SK-N-SH (cell line): Measurements from ENCODE around the gene RBMS1. TPM values are rescaled to one million over a fixed set of nuclear protein-coding genes. Genes with fewer than 3 reads are reported as not detected.
A peak's percentile ranks its signal among the peaks of the same experiment; 100 is the strongest.

Experiments
- CTCF ChIA-PET: fragments of 300-600, 350-600 bp; formaldehyde crosslinking; extraction: SDS; loops from one replicate; lab custom pipeline; 2021; lab: Yijun Ruan, JAX
- POLR2A ChIA-PET: fragments of 350-600 bp; sonication (Branson Sonifier 250); formaldehyde crosslinking; extraction: SDS; loops from one replicate; lab custom pipeline; 2020; ENCODE audit warnings: antibody characterized with exemption, inconsistent platforms; lab: Yijun Ruan, JAX
- DNase-seq: peaks from one replicate; pipeline ENCODE4 v3.0.0; 2012
- H2AFZ ChIP-seq: fragments of 200-600 bp; sonication (generic); 2 replicates; pipeline ENCODE4 v1.8.1; 2016; ENCODE audit warnings: antibody characterized with exemption, mild to moderate bottlenecking, low read depth
- H3F3A ChIP-seq: fragments of 200-600 bp; sonication (generic); replicated peaks from 2 replicates; pipeline ENCODE3; 2016; ENCODE audit warnings: antibody characterized with exemption, mild to moderate bottlenecking; ENCODE audit not compliant: insufficient read depth
- H3K27ac ChIP-seq, 2 experiments: fragments of 200-500 bp in 1 of 2; fragments of 200-600 bp in 1 of 2; sonication (Bioruptor generic) in 1 of 2; sonication (generic), shearing (Covaris generic) in 1 of 2; 2 replicates each; pipeline versions ENCODE4 v1.5.1 to v1.6.1; 2014 to 2016; ENCODE audit warnings: low read depth in 2 of 2, inconsistent platforms in 1 of 2, low read length in 1 of 2, mild to moderate bottlenecking in 1 of 2, mixed read lengths in 1 of 2
- H3K27me3 ChIP-seq: fragments of 200-600 bp; sonication (generic), shearing (Covaris generic); 2 replicates; pipeline ENCODE4 v1.6.1; 2016; ENCODE audit warnings: mixed run types; ENCODE audit not compliant: insufficient read depth
- H3K36me3 ChIP-seq, 2 experiments: fragments of 200-500 bp in 1 of 2; fragments of 200-600 bp in 1 of 2; sonication (Bioruptor generic) in 1 of 2; sonication (generic) in 1 of 2; replicated peaks in 1 of 2; 2 replicates each; pipeline versions ENCODE3 to v1.5.1; 2014 to 2016; ENCODE audit warnings: low read length in 1 of 2, mild to moderate bottlenecking in 1 of 2; ENCODE audit not compliant: insufficient read depth in 2 of 2, control insufficient read depth in 1 of 2
- H3K4me1 ChIP-seq, 2 experiments: fragments of 200-500 bp in 1 of 2; fragments of 200-600 bp in 1 of 2; sonication (Bioruptor generic) in 1 of 2; sonication (generic), shearing (Covaris generic) in 1 of 2; 2 replicates each; pipeline versions ENCODE4 v1.5.1 to v1.6.1; 2014 to 2016; ENCODE audit warnings: low read depth in 1 of 2, low read length in 1 of 2, mixed run types in 1 of 2; ENCODE audit not compliant: insufficient read depth in 2 of 2, control insufficient read depth in 1 of 2
- H3K4me2 ChIP-seq: fragments of 200-600 bp; sonication (generic), shearing (Covaris generic); 2 replicates; pipeline ENCODE4 v1.6.1; 2017; ENCODE audit warnings: mixed run types
- H3K4me3 ChIP-seq, 2 experiments: fragments of 200-500 bp in 1 of 2; fragments of 200-600 bp in 1 of 2; sonication (Bioruptor generic) in 1 of 2; sonication (generic), shearing (Covaris generic) in 1 of 2; 2 replicates each; pipeline versions ENCODE4 v1.5.1 to v1.8.1; 2014 to 2016; ENCODE audit warnings: low read depth in 2 of 2, inconsistent platforms in 1 of 2, low read length in 1 of 2, mild to moderate bottlenecking in 1 of 2, mixed read lengths in 1 of 2, moderate library complexity in 1 of 2
- H3K79me2 ChIP-seq: fragments of 200-600 bp; sonication (generic); 2 replicates; pipeline ENCODE4 v1.8.1; 2017; ENCODE audit warnings: mild to moderate bottlenecking; ENCODE audit not compliant: insufficient read depth
- H3K9ac ChIP-seq: fragments of 200-600 bp; sonication (generic); 2 replicates; pipeline ENCODE4 v1.6.1; 2017; ENCODE audit warnings: mixed run types
- H3K9me2 ChIP-seq: fragments of 200-600 bp; sonication (generic); 2 replicates; pipeline ENCODE4 v1.6.1; 2017; ENCODE audit warnings: mixed run types
- H3K9me3 ChIP-seq: fragments of 200-600 bp; sonication (generic); 2 replicates; pipeline ENCODE4 v1.6.1; 2017; ENCODE audit warnings: mixed run types, mild to moderate bottlenecking, moderate library complexity
- H4K20me1 ChIP-seq: fragments of 200-600 bp; sonication (generic); 2 replicates; pipeline ENCODE4 v1.6.1; 2017; ENCODE audit warnings: mild to moderate bottlenecking, mixed run types; ENCODE audit not compliant: insufficient read depth
- CHD2 ChIP-seq: fragments of 150-350 bp; IDR thresholded peaks from 2 replicates; pipeline ENCODE4 v1.6.1; 2018; ENCODE audit warnings: low read length; ENCODE audit not compliant: partially characterized antibody
- EP300 ChIP-seq, 2 experiments: IDR thresholded peaks; 2 replicates each; pipeline versions ENCODE4 v1.4.0 to v1.6.1; 2012; ENCODE audit warnings: borderline replicate concordance in 1 of 2, low read depth in 1 of 2, low read length in 1 of 2
- EZH2phosphoT487 ChIP-seq: fragments of 200-600 bp; sonication (generic); IDR thresholded peaks from 2 replicates; pipeline ENCODE4 v1.6.1; 2017; ENCODE audit warnings: low read depth, mixed run types, mild to moderate bottlenecking, antibody characterized with exemption, moderate library complexity, borderline replicate concordance
- FOSL2 ChIP-seq: IDR thresholded peaks from 2 replicates; pipeline ENCODE4 v1.4.0; 2012; ENCODE audit warnings: low read depth, mild to moderate bottlenecking, moderate library complexity, borderline replicate concordance
- GATA2 ChIP-seq: sonication (generic); formaldehyde crosslinking; IDR thresholded peaks from 2 replicates; pipeline ENCODE4 v1.5.0; 2020; ENCODE audit warnings: mild to moderate bottlenecking, missing genetic modification reagents
- JUND ChIP-seq: IDR thresholded peaks from 2 replicates; pipeline ENCODE4 v1.4.0; 2012
- NFIC ChIP-seq: IDR thresholded peaks from 2 replicates; pipeline ENCODE4 v1.4.0; 2012; ENCODE audit warnings: borderline replicate concordance
- NRF1 ChIP-seq: IDR thresholded peaks from 2 replicates; pipeline ENCODE4 v1.6.1; 2012; ENCODE audit warnings: low read depth, mild to moderate bottlenecking, low read length
- RAD21 ChIP-seq: IDR thresholded peaks from 2 replicates; pipeline ENCODE4 v1.6.1; 2012; ENCODE audit warnings: mild to moderate bottlenecking, low read length
- RCOR1 ChIP-seq: fragments of 150-350 bp; IDR thresholded peaks from 2 replicates; pipeline ENCODE4 v1.6.1; 2017; ENCODE audit warnings: antibody characterized with exemption, low read length
- RFX5 ChIP-seq: IDR thresholded peaks from 2 replicates; pipeline ENCODE4 v1.6.1; 2012; ENCODE audit warnings: mild to moderate bottlenecking, improper control_type of control experiment, low read length
- SIN3A ChIP-seq: IDR thresholded peaks from 2 replicates; pipeline ENCODE4 v1.6.1; 2012; ENCODE audit warnings: low read depth, mild to moderate bottlenecking, low read length, moderate library complexity, borderline replicate concordance
- TAF1 ChIP-seq: IDR thresholded peaks from 2 replicates; pipeline ENCODE4 v1.6.1; 2012; ENCODE audit warnings: low read depth, mild to moderate bottlenecking, low read length, moderate library complexity, borderline replicate concordance
- TCF12 ChIP-seq: IDR thresholded peaks from 2 replicates; pipeline ENCODE4 v1.4.0; 2012
- YY1 ChIP-seq: IDR thresholded peaks from 2 replicates; pipeline ENCODE4 v1.4.0; 2012; ENCODE audit warnings: low read depth, mild to moderate bottlenecking
- WGBS: methylation state at CpG from one replicate; pipeline ENCODE4 v1.1.6; 2017; ENCODE audit warnings: low lambda C conversion rate; 5-methylcytosine and 5-hydroxymethylcytosine counted together
- polyA plus RNA-seq, 3 experiments: library from polyadenylated mRNA; depleted of rRNA; stranded (reverse); fragments of >200 nt; gene quantifications; 2 replicates each; pipeline ENCODE4 v1.2.3, GENCODE V29; 2012
- TF ChIP-seq, protein P1 (sequence below): fragments of 200-600 bp; sonication (generic); IDR thresholded peaks from 2 replicates; pipeline ENCODE4 v1.6.1; 2017; ENCODE audit warnings: antibody characterized with exemption, mild to moderate bottlenecking, moderate library complexity
- TF ChIP-seq, protein P2 (sequence below): fragments of 150-350 bp; IDR thresholded peaks from 2 replicates; pipeline ENCODE4 v1.6.1; 2017; ENCODE audit warnings: antibody characterized with exemption, low read length, low read depth, borderline replicate concordance
- TF ChIP-seq, protein P3 (sequence below): IDR thresholded peaks from 2 replicates; pipeline ENCODE4 v1.6.1; 2012; ENCODE audit warnings: mild to moderate bottlenecking, low read depth, low read length, moderate library complexity

The RBMS1 gene
- polyA plus RNA-seq, 1 of the 3 experiments (the other 2 are of a cell fraction) = 56.5 TPM

DNA sequence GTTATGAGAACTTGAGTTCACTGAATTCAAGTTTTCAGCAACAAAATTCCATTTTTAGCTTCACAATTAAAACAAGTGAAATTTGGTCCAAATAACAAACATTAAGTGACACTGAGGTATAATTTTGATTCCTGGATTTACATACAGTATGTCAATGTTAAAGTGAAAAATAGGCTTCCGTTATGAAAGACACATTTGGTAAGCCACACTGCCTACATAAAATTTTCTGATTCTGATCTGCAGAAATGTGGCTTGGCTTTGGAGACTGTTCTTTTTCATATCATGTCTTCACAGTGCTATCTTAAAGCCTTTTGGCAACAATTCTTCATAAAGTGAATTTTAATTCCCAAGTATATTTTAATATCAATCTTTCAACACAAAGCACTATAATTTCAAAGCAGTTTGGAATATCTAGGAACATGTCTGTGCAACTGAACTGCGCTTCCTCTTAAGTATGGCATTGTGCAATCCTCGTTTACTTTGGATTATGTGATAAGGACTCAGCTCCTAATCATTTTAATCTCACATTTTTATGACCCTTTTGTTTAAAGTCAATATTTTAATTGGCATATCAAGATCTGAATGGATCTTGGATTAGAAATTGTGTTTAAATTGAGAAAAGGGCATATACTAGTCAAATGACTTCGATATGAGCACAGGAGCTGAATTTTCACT lies 60.0 kb downstream of the RBMS1 start:
- TF ChIP-seq EZH2phosphoT487 (no peak), TCF12 (no peak), YY1 (no peak), RCOR1 (no peak), JUND (no peak), GATA2 (CRISPR knock-in tag) (peak; percentile 49), EP300 (IDR thresholded peaks at IDR 0.05; ENCODE audit: borderline replicate concordance in 1 of 2, low read depth in 1 of 2, low read length in 1 of 2) (no peak)
- TF ChIP-seq, protein P1, sequence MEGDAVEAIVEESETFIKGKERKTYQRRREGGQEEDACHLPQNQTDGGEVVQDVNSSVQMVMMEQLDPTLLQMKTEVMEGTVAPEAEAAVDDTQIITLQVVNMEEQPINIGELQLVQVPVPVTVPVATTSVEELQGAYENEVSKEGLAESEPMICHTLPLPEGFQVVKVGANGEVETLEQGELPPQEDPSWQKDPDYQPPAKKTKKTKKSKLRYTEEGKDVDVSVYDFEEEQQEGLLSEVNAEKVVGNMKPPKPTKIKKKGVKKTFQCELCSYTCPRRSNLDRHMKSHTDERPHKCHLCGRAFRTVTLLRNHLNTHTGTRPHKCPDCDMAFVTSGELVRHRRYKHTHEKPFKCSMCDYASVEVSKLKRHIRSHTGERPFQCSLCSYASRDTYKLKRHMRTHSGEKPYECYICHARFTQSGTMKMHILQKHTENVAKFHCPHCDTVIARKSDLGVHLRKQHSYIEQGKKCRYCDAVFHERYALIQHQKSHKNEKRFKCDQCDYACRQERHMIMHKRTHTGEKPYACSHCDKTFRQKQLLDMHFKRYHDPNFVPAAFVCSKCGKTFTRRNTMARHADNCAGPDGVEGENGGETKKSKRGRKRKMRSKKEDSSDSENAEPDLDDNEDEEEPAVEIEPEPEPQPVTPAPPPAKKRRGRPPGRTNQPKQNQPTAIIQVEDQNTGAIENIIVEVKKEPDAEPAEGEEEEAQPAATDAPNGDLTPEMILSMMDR = no peak
- TF ChIP-seq, protein P2, sequence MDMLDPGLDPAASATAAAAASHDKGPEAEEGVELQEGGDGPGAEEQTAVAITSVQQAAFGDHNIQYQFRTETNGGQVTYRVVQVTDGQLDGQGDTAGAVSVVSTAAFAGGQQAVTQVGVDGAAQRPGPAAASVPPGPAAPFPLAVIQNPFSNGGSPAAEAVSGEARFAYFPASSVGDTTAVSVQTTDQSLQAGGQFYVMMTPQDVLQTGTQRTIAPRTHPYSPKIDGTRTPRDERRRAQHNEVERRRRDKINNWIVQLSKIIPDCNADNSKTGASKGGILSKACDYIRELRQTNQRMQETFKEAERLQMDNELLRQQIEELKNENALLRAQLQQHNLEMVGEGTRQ = no peak
- Histone ChIP-seq H4K20me1 (no peaks in the 10 kb centered on the region), H3K27me3 (no peaks in the 10 kb centered on the region), H3K79me2 (peaks cover 62% of the 10 kb centered on the region), H3K27ac (peak overlapping the region; percentile 37 to 47; a peak in 3 of 4 replicates), H3F3A (peaks cover 16% of the 10 kb centered on the region), H3K9ac (no peak overlapping the region), H3K9me3 (no peaks in the 10 kb centered on the region), H3K36me3 (peaks cover 9 to 18% of the 10 kb centered on the region in 2 experiments), H2AFZ (no peak overlapping the region), H3K4me1 (peaks cover 11 to 32% of the 10 kb centered on the region in 2 experiments), H3K4me3 (no peak overlapping the region), H3K9me2 (no peaks in the 10 kb centered on the region), H3K4me2 (no peak overlapping the region)
- CTCF ChIA-PET = interaction anchor here (2.3 to 2.9 kb wide), 3 partner anchors 101 to 560 kb away, joined by 6 to 10 read pairs (median 10); no protein-coding TSS in a partner anchor
- POLR2A ChIA-PET = no interaction called here
- WGBS = 94% methylated on average over 4 of the region's 4 CpGs
- no peak for DNase-seq

DNA sequence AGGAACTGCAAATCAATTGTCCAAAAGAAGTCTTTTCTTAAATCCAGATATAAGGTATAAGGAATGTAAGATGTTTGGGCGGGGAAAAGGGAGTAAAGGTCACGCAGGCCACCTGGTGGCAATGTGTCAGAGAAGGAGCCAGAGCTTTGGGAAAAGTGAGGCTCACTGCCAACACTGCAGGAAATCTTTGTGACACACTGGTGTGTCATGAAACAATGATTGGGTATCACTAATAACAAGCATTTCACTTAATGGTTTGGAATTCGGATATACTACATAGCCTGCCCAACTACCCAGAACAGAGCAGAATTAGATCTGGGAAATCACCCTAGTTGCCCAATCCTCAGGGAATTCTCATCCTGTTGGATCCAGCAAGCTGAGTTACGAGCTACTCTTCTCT lies 61.0 kb downstream of the RBMS1 start:
- no peak for DNase-seq
- WGBS = 66% methylated on average over 4 of the region's 4 CpGs
- peaks cover 14 to 32% of the 10 kb centered on the region in 2 experiments for H3K4me1 ChIP-seq
- H3K36me3 ChIP-seq = peaks cover 13 to 18% of the 10 kb centered on the region in 2 experiments
- H3K9ac ChIP-seq = no peak overlapping the region
- peaks cover 24% of the 10 kb centered on the region for H3F3A ChIP-seq
- peaks cover 67% of the 10 kb centered on the region for H3K79me2 ChIP-seq
- no peaks in the 10 kb centered on the region for H4K20me1 ChIP-seq
- H2AFZ ChIP-seq = no peak overlapping the region
- H3K4me3 ChIP-seq = no peak overlapping the region
- peak overlapping the region in 1 of 2 experiments; percentile 37; a peak in 2 of 4 replicates for H3K27ac ChIP-seq
- no peaks in the 10 kb centered on the region for H3K27me3 ChIP-seq
- H3K9me2 ChIP-seq = no peaks in the 10 kb centered on the region
- H3K9me3 ChIP-seq = no peaks in the 10 kb centered on the region
- POLR2A ChIA-PET = no interaction called here
- H3K4me2 ChIP-seq = no peak overlapping the region
- CTCF ChIA-PET = interaction anchor here (0.8 to 2.9 kb wide), 4 partner anchors 84 to 561 kb away, joined by 3 to 10 read pairs (median 6); no protein-coding TSS in a partner anchor
- TF ChIP-seq FOSL2 (peak; percentile 58; the same call in 1 of the 2 replicates), NFIC (peak; percentile 83), TCF12 (peak; percentile 77), CHD2 (no peak), NRF1 (no peak), SIN3A (no peak), RAD21 (no peak), JUND (no peak), YY1 (no peak), EZH2phosphoT487 (no peak), GATA2 (CRISPR knock-in tag) (no peak), TAF1 (no peak), RFX5 (no peak)
- TF ChIP-seq, protein P2 = no peak
- TF ChIP-seq, protein P3, sequence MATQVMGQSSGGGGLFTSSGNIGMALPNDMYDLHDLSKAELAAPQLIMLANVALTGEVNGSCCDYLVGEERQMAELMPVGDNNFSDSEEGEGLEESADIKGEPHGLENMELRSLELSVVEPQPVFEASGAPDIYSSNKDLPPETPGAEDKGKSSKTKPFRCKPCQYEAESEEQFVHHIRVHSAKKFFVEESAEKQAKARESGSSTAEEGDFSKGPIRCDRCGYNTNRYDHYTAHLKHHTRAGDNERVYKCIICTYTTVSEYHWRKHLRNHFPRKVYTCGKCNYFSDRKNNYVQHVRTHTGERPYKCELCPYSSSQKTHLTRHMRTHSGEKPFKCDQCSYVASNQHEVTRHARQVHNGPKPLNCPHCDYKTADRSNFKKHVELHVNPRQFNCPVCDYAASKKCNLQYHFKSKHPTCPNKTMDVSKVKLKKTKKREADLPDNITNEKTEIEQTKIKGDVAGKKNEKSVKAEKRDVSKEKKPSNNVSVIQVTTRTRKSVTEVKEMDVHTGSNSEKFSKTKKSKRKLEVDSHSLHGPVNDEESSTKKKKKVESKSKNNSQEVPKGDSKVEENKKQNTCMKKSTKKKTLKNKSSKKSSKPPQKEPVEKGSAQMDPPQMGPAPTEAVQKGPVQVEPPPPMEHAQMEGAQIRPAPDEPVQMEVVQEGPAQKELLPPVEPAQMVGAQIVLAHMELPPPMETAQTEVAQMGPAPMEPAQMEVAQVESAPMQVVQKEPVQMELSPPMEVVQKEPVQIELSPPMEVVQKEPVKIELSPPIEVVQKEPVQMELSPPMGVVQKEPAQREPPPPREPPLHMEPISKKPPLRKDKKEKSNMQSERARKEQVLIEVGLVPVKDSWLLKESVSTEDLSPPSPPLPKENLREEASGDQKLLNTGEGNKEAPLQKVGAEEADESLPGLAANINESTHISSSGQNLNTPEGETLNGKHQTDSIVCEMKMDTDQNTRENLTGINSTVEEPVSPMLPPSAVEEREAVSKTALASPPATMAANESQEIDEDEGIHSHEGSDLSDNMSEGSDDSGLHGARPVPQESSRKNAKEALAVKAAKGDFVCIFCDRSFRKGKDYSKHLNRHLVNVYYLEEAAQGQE = no peak
